HG02852 (cell line): Measurements from ENCODE around the gene RAPGEF3.
A peak's percentile ranks its signal among the peaks of the same experiment; 100 is the strongest.

ENCODE experiments used
- ATAC-seq: cut with Tn5 transposase; IDR thresholded peaks from one replicate; pipeline ENCODE4 v1.9.1; 2021; ENCODE audit warnings: mild to moderate bottlenecking, moderate library complexity; ENCODE audit not compliant: unreplicated experiment

The RAPGEF3 gene

DNA sequence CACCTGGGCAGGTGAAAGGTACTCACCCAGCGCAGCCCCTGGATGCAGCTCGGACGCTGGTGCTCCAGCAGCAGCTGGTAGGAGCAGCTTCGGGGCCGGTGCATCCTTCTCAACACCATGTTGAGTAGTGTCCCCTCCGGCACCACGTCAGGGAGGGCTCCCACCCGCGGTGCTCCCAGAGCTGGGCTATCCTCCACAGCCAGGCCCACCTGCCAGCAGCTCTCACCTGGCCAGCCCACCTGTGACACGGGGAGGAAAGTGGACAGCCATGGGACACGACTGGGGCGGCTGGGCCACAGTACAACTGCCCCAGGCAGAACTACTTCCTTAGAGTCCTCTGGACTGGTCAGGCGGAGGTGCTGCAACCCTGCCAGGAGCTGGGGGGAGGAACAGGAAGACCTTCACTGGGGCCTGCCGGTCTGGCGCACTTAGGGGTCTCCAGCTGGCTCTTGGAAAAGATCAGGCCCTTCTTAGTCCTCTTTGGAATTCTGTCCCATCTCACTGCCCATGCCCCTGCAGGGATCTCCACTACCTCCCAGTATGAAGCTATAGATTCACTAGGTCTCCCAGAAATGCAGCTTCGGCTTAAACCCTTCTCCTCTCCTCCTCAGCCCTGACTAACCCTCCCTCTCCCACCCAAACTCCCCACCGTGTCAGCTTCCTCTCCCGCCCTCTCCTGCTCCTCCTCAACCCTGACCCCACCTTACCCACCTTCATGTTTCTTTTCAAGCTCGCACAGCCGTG lies 668 bp downstream of the RAPGEF3 start:
- ATAC-seq = no peak

- ATAC-seq = no peak
Observed at GRCh38 chr12:47757364-47757839, 1.3 kb downstream of the RAPGEF3 start.

- peak; percentile 81 for ATAC-seq
Observed at GRCh38 chr12:47755655-47756562, 2.8 kb downstream of the RAPGEF3 start.

GRCh38 chr12:47754881-47755280 lies 3.8 kb downstream of the RAPGEF3 start:
- peak; percentile 4 for ATAC-seq

DNA sequence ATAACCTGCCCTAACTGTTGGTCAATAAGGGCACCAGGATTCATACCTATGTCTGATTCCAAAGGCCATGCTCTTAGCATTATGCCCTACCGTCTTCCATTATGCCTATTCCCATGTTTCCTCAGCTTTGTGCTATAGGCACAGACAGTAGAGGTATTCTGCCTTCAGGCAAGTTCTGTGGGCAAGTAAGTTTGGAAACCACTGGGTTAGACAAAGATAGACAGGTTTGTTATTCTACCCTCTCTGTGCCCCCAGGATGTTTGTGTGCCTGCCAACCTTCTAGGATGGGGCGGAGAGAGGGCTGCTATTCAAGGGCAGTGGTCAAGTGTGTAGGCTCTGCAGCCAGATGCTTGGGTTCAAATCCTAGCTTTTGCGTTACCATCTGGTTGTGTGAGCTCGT lies 4.6 kb downstream of the RAPGEF3 start:
- ATAC-seq = no peak

DNA sequence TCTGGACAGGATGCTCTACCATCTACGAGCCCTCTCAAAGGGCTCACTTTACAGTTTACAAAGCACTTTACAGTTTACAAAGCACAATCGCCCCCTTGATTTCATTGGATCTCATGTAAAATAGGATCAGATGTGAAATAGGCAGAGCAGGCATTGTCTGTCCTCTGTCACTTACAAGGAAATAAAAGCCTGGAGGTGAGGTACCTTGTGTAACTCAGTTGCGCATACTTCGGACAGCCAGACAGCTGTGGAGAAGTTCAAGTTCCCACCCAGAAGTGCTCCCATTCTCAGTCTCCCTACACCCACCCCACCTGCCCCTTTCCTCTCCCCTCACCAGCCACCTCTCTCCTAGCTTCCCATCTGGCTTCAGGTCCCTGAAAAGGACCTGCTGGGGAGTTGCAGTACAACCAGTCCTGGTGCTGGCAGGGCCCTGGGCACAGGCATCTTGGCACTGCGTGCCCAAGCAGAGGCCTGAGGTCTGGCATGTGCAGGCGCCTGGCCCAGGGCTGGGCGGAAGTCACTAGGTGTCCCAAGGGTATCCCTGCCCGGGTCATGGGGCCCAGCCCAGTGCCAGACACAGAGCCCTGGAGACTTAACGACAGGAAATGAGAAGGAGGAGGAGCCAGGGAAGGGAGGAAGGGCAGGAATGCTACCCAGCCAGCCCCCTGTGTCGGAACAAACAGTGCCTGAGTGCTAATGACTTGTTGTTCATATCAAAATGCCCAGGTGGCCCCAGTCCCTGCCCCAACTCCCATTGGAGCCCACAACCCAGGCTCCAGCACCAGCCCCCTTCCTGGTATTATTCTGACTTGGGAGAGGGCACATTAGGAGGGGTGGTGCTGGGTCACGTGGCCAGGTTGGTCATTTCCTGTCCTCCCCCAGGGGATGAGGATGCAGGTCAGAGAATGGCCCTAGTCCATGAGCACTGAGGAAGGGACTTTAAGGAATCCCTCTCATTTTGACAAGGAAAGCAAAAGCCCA lies 5.4 kb downstream of the RAPGEF3 start:
- no peak for ATAC-seq

- no peak for ATAC-seq
Observed at GRCh38 chr12:47752552-47752951, 6.1 kb downstream of the RAPGEF3 start.

- ATAC-seq = no peak
Observed at GRCh38 chr12:47752121-47752520, 6.6 kb downstream of the RAPGEF3 start.

GRCh38 chr12:47751561-47751960 lies 7.1 kb downstream of the RAPGEF3 start:
- no peak for ATAC-seq

GRCh38 chr12:47750916-47751470 lies 7.7 kb downstream of the RAPGEF3 start:
- no peak for ATAC-seq

DNA sequence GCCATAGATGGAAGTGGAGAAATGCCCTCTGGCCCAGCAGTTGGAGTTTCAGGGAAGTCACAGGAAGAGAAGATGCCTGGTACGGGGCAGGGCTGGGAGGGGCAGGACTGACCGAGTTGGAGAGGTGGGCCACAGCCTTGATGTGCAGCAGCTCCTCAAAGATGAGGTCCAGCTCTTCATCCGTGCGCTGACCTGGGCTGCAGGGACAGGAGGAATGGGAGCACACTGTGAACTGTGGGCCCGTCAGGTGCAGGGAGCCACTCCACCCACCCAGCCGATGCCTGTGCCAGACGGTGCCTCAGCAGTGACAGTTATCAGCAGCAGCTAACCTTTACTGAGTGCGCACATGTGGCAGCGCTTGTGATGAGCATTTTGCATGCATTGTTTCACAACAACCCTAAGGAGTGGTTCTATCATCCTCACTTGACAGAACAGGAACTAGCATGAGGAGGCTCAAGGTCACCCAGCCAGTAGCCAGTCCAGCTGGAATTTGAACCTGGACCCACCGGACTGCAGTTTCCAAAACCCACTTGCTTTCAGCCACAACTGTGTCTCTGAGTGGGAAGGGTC lies 8.4 kb downstream of the RAPGEF3 start:
- ATAC-seq = no peak

DNA sequence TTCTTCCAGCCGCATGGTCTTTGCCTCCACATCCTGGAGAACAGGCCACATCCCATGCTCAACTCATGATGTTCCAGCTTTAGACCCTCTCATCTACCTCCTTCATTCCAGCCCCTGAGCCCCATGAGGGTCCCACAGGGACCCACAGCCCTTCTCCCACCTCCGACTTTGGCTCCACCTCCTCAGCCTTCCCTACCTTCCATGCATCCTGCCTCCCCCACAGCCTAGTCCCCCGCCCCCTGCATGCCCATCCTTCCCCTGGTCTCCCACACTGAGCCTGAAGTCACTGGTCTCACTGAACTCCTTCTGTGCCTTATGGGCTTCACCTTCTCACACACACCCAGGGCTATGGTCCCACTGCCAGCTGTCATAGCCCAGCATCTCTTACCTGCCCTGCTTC lies 9.8 kb downstream of the RAPGEF3 start:
- no peak for ATAC-seq

- ATAC-seq = no peak
Observed at GRCh38 chr12:47748507-47748828, 10.2 kb downstream of the RAPGEF3 start.

- no peak for ATAC-seq
Observed at GRCh38 chr12:47747596-47748506, 10.8 kb downstream of the RAPGEF3 start.

GRCh38 chr12:47747126-47747525 lies 11.6 kb downstream of the RAPGEF3 start:
- ATAC-seq = no peak

- ATAC-seq = no peak
Observed at GRCh38 chr12:47746523-47746922, 12.2 kb downstream of the RAPGEF3 start.

DNA sequence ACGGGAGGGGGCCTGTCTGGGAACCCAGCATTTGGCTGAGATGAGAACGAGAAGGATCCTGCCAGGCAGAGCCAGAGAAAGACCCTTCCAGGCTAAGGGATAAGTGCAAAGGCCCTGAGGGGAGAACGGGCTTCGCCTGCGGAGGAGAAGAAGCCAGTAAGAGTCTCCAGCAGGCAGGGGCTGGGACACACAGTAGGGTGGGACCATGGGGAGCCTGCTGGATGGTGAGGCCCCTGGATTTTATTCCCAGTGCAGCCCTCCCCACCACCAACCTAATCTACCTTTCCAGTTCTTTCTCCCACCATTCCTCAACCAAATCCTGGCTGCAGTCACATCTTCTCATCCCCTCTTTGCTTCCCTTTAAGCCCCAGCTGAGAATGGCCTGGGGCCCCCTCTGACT lies 12.6 kb downstream of the RAPGEF3 start:
- ATAC-seq = no peak

GRCh38 chr12:47745485-47746041 lies 13.1 kb downstream of the RAPGEF3 start:
- no peak for ATAC-seq
